OCI-LY1 (cell line): ENCODE measurements around the gene NUBP2.

Experiments
- EZH2 ChIP-seq: fragments of 200-600 bp; sonication (generic), shearing (Covaris generic); IDR thresholded peaks from 2 replicates; pipeline ENCODE4 v1.8.0; 2017; ENCODE audit warnings: borderline replicate concordance, mixed run types, mild to moderate bottlenecking, antibody characterized with exemption, low read length, moderate library complexity, mixed read lengths
- TF ChIP-seq, protein P1 (sequence below): fragments of 200-600 bp; sonication (generic), shearing (Covaris generic); IDR thresholded peaks from 2 replicates; pipeline ENCODE4 v1.5.1; 2017; ENCODE audit warnings: mild to moderate bottlenecking, antibody characterized with exemption, low read length, moderate library complexity, mixed read lengths

DNA sequence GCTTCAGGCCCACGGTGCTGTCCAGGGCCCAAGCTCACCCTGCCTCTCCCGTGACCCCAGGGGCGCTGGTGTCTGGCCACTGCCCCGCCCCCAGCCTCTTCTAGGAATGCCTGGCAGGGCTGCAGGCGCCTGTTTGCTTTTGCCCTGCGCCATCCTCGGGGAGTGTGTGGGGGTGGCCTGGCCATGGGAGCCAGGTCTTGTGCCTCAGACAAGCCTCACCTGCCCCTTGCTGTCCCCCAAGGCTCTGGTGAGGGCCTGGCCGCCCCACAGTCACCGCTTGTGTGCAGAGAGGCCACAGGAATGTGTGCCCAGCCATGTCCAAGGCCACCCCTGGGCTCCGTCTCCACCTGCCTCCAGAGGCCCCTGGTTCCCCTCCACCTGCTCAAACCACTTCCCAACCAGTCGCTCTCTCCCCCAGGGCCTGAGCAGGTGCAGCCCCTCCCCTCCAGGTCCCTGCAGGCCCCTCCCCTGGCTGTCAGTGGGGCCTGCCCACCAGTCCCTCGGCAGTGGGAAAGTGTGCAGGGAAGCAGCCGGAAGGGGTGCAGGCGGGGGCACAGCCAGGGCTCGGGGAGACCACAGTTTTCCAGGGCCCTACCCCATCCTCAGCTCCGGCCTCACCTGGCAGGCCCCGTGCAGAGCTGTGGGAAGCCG is 11.6 kb downstream of the NUBP2 start:
- TF ChIP-seq, protein P1, sequence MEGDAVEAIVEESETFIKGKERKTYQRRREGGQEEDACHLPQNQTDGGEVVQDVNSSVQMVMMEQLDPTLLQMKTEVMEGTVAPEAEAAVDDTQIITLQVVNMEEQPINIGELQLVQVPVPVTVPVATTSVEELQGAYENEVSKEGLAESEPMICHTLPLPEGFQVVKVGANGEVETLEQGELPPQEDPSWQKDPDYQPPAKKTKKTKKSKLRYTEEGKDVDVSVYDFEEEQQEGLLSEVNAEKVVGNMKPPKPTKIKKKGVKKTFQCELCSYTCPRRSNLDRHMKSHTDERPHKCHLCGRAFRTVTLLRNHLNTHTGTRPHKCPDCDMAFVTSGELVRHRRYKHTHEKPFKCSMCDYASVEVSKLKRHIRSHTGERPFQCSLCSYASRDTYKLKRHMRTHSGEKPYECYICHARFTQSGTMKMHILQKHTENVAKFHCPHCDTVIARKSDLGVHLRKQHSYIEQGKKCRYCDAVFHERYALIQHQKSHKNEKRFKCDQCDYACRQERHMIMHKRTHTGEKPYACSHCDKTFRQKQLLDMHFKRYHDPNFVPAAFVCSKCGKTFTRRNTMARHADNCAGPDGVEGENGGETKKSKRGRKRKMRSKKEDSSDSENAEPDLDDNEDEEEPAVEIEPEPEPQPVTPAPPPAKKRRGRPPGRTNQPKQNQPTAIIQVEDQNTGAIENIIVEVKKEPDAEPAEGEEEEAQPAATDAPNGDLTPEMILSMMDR, result no peak
- no peak for TF ChIP-seq EZH2
